Measurements from ENCODE around the gene DIS3L2.

The DIS3L2 gene

GRCh38 chr2:232287316-232287715 is 325.8 kb downstream of the DIS3L2 start:
- Histone ChIP-seq H3K9me2 (ENCODE audit: low read depth, low read length) (no peaks in the 10 kb centered on the region), H3K4me1 (ENCODE audit: insufficient read depth, low read length, severe bottlenecking) (peaks cover 12% of the 10 kb centered on the region), H3K36me3 (ENCODE audit: insufficient read depth, low read length) (no peaks in the 10 kb centered on the region), H3K4me2 (ENCODE audit: low read length) (no peak overlapping the region), H2AFZ (ENCODE audit: low read length) (no peak overlapping the region), H3K27me3 (ENCODE audit: insufficient read depth, low read length) (no peaks in the 10 kb centered on the region), H3F3A (ENCODE audit: insufficient read depth, low read length) (no peaks in the 10 kb centered on the region), H3K4me3 (ENCODE audit: low read depth, low read length, poor library complexity, severe bottlenecking) (no peak overlapping the region), H3K9me3 (ENCODE audit: low read length) (no peaks in the 10 kb centered on the region), H3K9ac (ENCODE audit: low read length) (no peak overlapping the region), H4K20me1 (ENCODE audit: insufficient read depth, low read length) (no peaks in the 10 kb centered on the region), H3K79me2 (ENCODE audit: insufficient read depth, low read length) (no peaks in the 10 kb centered on the region), H3K27ac (ENCODE audit: low read depth, low read length, poor library complexity, severe bottlenecking) (peak overlapping the region; percentile 10)
- TF ChIP-seq CTCF (IDR thresholded peaks at IDR 0.05; ENCODE audit: low read length): no peak
- no peak for TF ChIP-seq EZH2 (IDR thresholded peaks at IDR 0.05; ENCODE audit: borderline replicate concordance, low read length)

GRCh38 chr2:232288489-232289030 is 327.0 kb downstream of the DIS3L2 start:
- Histone ChIP-seq H3K4me3 (ENCODE audit: low read depth, low read length, poor library complexity, severe bottlenecking) (no peak overlapping the region), H4K20me1 (ENCODE audit: insufficient read depth, low read length) (no peaks in the 10 kb centered on the region), H3K4me2 (ENCODE audit: low read length) (no peak overlapping the region), H3K36me3 (ENCODE audit: insufficient read depth, low read length) (no peaks in the 10 kb centered on the region), H3K9me2 (ENCODE audit: low read depth, low read length) (no peaks in the 10 kb centered on the region), H3K4me1 (ENCODE audit: insufficient read depth, low read length, severe bottlenecking) (peaks cover 12% of the 10 kb centered on the region), H3K9me3 (ENCODE audit: low read length) (no peaks in the 10 kb centered on the region), H3K27me3 (ENCODE audit: insufficient read depth, low read length) (no peaks in the 10 kb centered on the region), H3K79me2 (ENCODE audit: insufficient read depth, low read length) (no peaks in the 10 kb centered on the region), H3K27ac (ENCODE audit: low read depth, low read length, poor library complexity, severe bottlenecking) (no peak overlapping the region), H3F3A (ENCODE audit: insufficient read depth, low read length) (no peaks in the 10 kb centered on the region), H2AFZ (ENCODE audit: low read length) (no peak overlapping the region), H3K9ac (ENCODE audit: low read length) (no peak overlapping the region)
- no peak for TF ChIP-seq EZH2 (IDR thresholded peaks at IDR 0.05; ENCODE audit: borderline replicate concordance, low read length)

DNA sequence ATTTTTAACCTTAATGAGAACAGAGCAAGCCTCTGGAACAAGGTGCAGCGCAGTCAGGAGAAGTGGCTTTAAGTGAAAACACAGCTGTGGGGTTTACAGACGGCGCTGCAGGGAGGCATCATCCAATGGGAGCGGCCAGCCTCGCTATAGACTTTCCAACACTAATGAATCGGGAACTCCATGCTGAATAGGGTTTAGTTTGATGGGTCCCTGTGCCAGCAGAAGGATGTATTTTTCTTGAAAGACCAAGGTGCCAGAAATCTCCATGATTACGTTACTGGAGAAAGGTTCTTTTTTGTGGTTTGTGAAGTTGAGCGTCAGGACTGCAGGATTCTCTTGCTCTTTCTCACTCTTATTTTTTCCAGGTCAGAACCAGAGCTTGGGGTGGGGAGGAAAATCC is 329.2 kb downstream of the DIS3L2 start:
- TF ChIP-seq EZH2 (IDR thresholded peaks at IDR 0.05; ENCODE audit: borderline replicate concordance, low read length): no peak
- no peak for TF ChIP-seq CTCF (IDR thresholded peaks at IDR 0.05; ENCODE audit: low read length)
- no peak overlapping the region for H3K27ac ChIP-seq (ENCODE audit: low read depth, low read length, poor library complexity, severe bottlenecking)

GRCh38 chr2:232291343-232291742 is 329.8 kb downstream of the DIS3L2 start:
- H4K20me1 ChIP-seq (ENCODE audit: insufficient read depth, low read length): no peaks in the 10 kb centered on the region
- TF ChIP-seq CTCF (IDR thresholded peaks at IDR 0.05; ENCODE audit: low read length) (no peak), EZH2 (IDR thresholded peaks at IDR 0.05; ENCODE audit: borderline replicate concordance, low read length) (no peak)
- H3K36me3 ChIP-seq (ENCODE audit: insufficient read depth, low read length): no peaks in the 10 kb centered on the region
- no peaks in the 10 kb centered on the region for H3K27me3 ChIP-seq (ENCODE audit: insufficient read depth, low read length)
- no peaks in the 10 kb centered on the region for H3K9me2 ChIP-seq (ENCODE audit: low read depth, low read length)
- no peak overlapping the region for H3K27ac ChIP-seq (ENCODE audit: low read depth, low read length, poor library complexity, severe bottlenecking)
- H3K4me2 ChIP-seq (ENCODE audit: low read length): no peak overlapping the region
- H3K9ac ChIP-seq (ENCODE audit: low read length): no peak overlapping the region
- H3K4me1 ChIP-seq (ENCODE audit: insufficient read depth, low read length, severe bottlenecking): peaks cover 12% of the 10 kb centered on the region
- H3K79me2 ChIP-seq (ENCODE audit: insufficient read depth, low read length): no peaks in the 10 kb centered on the region
- no peaks in the 10 kb centered on the region for H3K9me3 ChIP-seq (ENCODE audit: low read length)
- H3K4me3 ChIP-seq (ENCODE audit: low read depth, low read length, poor library complexity, severe bottlenecking): no peak overlapping the region
- H2AFZ ChIP-seq (ENCODE audit: low read length): no peak overlapping the region
- no peaks in the 10 kb centered on the region for H3F3A ChIP-seq (ENCODE audit: insufficient read depth, low read length)

More for the DNA sequence above, 329.2 kb downstream of the DIS3L2 start:
- no peaks in the 10 kb centered on the region for H4K20me1 ChIP-seq (ENCODE audit: insufficient read depth, low read length)
- no peaks in the 10 kb centered on the region for H3K9me2 ChIP-seq (ENCODE audit: low read depth, low read length)
- H3K9me3 ChIP-seq (ENCODE audit: low read length): no peaks in the 10 kb centered on the region
- no peak overlapping the region for H3K4me2 ChIP-seq (ENCODE audit: low read length)
- no peaks in the 10 kb centered on the region for H3K79me2 ChIP-seq (ENCODE audit: insufficient read depth, low read length)
- H2AFZ ChIP-seq (ENCODE audit: low read length): no peak overlapping the region
- no peaks in the 10 kb centered on the region for H3F3A ChIP-seq (ENCODE audit: insufficient read depth, low read length)
- no peaks in the 10 kb centered on the region for H3K36me3 ChIP-seq (ENCODE audit: insufficient read depth, low read length)
- H3K4me3 ChIP-seq (ENCODE audit: low read depth, low read length, poor library complexity, severe bottlenecking): no peak overlapping the region
- H3K27me3 ChIP-seq (ENCODE audit: insufficient read depth, low read length): no peaks in the 10 kb centered on the region
- no peak overlapping the region for H3K9ac ChIP-seq (ENCODE audit: low read length)
- peaks cover 12% of the 10 kb centered on the region for H3K4me1 ChIP-seq (ENCODE audit: insufficient read depth, low read length, severe bottlenecking)

Measured in OCI-LY1 (cell line).